OCI-LY3 (cell line): ENCODE results near the gene HACD1.

Experiments
- CTCF ChIP-seq: fragments of 200-600, 300-600 bp; sonication (generic); IDR thresholded peaks from 2 replicates; pipeline ENCODE4 v1.5.1; 2014; ENCODE audit warnings: antibody characterized with exemption, low read length, low read depth
- EZH2phosphoT487 ChIP-seq: fragments of 200-600 bp; shearing (Covaris generic); IDR thresholded peaks from 2 replicates; pipeline ENCODE4 v1.6.1; 2018; ENCODE audit warnings: antibody characterized with exemption, mixed run types, low read depth

GRCh38 chr10:17605936-17606335 lies 11.2 kb downstream of the HACD1 start:
- TF ChIP-seq CTCF: no peak
- TF ChIP-seq EZH2phosphoT487: no peak
